ENCODE results near the gene GRIA3.

GRCh38 chrX:123184219-123184865 lies at the start of gene GRIA3:
- TF ChIP-seq CTCF (conservative IDR thresholded peaks at IDR 0.05; ENCODE audit: low read length) (no peak), EZH2phosphoT487 (IDR thresholded peaks at IDR 0.05; ENCODE audit: borderline replicate concordance, low read depth, low read length) (no peak)

Data from OCI-LY7 (cell line).